HG02938 (cell line): Measurements from ENCODE around the gene SNX30.
A peak's percentile ranks its signal among the peaks of the same experiment; 100 is the strongest.

Experiments
- ATAC-seq: cut with Tn5 transposase; IDR thresholded peaks from one replicate; pipeline ENCODE4 v1.9.1; 2021; ENCODE audit warnings: mild to moderate bottlenecking, moderate library complexity; ENCODE audit not compliant: unreplicated experiment

Gene SNX30

GRCh38 chr9:112853882-112854585 is 103.5 kb downstream of the SNX30 start:
- ATAC-seq = no peak

DNA sequence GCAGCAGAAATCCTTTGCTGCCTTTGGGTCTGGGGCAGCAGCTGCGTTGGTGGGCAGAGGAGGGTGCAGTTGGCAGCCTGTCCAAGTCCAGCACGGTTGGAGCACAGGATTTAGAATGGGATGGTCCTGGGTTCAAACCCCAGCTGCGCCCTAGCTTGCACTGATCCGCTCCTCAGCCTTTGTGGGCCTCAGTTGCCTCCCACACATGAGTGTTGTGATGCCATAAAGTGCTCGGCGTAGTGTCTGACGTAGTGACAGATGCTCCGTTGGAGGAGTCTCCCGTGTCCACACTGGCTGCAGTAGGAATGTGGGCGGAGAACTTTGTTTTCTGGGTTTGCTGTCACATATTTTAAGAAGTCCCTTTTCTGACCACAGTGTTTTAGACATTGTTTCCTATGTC is 104.1 kb downstream of the SNX30 start:
- no peak for ATAC-seq

DNA sequence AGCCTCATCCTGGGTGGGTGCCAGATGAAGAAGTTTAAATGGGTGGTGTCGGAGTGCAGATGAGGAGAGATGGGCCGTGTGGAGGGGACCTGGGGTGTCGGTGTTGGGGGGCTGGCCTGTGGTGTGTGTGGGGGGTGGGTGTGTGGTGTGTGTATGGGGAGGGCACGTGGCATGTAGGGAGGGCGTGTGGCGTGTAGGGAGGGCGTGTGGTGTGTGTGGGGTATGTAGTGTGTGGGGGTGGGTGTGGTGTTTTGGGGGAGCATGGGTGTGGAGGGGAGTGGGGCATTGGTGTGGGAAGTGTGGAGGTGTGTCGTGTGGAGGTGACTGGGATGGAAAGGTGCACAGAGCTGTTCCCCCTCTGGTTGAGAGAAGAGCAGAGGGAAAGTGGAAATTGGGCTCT is 105.6 kb downstream of the SNX30 start:
- ATAC-seq = no peak

DNA sequence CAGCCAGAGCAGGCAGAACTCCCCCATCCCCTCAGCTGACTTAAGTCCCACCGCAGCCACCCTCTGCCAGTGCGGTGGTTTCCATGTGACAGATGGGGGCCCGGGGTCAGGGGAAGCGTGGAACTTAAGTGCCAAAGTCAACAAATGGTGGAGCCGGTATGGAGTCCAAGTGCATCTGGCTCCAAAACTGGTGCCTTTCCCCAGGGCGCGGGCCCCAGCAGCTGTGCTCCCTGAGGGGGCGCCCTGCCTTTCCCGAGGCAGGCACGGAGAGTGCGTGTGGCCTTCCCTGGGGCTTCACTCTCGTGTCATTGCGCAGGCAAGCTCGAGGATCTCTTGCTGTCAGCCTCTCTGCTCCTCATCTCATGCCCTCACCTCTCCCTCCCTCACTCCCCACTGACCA is 106.3 kb downstream of the SNX30 start:
- no peak for ATAC-seq

DNA sequence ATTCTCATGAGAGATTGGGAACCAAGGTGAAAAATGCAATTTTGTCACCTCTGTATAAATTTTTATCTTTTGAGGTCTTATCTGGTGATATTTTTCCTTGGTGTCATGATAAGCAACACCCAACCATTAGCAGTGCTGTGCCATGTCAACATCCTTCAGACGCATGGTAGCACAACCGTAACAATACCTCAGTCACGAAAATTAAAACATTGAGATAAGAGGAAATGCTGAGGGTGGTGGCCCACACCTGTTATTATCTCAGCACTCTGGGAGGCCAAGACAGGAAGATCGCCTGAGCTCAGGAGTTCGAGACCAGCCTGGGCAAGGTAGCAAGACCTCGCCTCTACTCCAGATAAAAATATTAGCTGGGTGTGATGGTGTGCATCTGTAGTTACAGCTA is 107.4 kb downstream of the SNX30 start:
- no peak for ATAC-seq

DNA sequence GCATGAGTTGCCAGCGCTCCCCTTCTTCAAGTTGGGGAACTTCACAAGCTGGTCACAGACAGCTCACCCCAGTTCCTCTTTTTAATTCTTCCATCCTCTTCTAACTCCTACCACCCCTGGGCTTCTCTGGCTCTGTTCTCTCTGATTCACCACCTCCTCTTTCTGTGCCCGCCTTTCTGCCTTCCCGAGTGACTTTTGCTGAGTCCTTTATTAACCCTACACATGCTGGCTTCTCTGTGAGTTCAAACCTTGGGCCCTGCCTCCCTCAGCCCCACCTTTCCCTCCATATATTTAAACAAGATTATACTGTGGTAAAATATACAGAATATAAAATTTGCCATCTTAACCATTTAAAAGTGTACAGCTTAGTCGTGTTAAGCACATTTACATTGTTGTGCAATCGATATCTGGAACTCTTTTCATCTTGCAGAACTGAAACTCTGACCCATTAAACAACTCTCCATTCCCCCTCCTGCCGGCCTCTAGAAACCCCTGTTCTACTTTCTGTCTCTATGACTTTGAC is 108.1 kb downstream of the SNX30 start:
- peak; percentile 72 for ATAC-seq

- ATAC-seq = no peak
These were observed 109.9 kb downstream of the SNX30 start for GRCh38 chr9:112860451-112860850.

GRCh38 chr9:112861155-112861554 is 110.6 kb downstream of the SNX30 start:
- no peak for ATAC-seq

GRCh38 chr9:112861638-112862555 is 111.3 kb downstream of the SNX30 start:
- ATAC-seq = no peak

GRCh38 chr9:112863214-112863613 is 112.7 kb downstream of the SNX30 start:
- ATAC-seq = no peak

DNA sequence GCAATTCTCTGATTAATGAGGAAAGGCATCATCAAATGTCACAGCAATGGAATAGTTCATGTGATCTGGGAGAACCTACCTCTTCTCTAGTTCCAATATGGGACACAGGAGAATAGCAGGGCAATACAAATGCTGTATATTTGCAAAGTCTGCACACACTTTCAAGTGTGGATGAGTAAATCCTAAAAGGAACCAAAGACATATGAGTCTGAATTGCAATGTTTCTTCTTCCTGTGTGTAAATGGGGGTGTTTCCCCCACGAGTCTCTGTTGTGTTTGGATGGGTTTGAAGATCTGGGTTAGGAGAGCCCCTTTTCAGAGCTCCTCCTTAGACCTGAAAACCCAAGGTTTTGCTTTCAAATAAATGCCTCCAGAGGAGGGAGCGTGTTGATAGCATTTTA is 113.2 kb downstream of the SNX30 start:
- no peak for ATAC-seq

- ATAC-seq = no peak
These were observed 113.8 kb downstream of the SNX30 start for GRCh38 chr9:112864403-112864802.

DNA sequence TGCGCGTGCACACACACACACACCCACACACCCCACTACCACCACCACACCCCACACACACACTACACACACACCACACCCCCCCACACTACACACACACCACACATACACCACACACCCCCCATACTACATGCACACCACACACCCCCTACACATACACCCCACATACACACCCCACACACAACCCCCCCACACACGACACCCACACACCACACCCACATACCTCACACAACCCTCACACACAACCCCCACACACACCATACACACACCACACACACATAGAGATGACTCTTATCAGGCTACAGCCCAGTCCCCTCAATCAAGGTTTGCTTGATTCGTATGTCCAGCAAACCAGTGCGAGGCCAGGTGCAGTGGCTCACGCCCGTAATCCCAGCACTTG is 114.4 kb downstream of the SNX30 start:
- no peak for ATAC-seq

DNA sequence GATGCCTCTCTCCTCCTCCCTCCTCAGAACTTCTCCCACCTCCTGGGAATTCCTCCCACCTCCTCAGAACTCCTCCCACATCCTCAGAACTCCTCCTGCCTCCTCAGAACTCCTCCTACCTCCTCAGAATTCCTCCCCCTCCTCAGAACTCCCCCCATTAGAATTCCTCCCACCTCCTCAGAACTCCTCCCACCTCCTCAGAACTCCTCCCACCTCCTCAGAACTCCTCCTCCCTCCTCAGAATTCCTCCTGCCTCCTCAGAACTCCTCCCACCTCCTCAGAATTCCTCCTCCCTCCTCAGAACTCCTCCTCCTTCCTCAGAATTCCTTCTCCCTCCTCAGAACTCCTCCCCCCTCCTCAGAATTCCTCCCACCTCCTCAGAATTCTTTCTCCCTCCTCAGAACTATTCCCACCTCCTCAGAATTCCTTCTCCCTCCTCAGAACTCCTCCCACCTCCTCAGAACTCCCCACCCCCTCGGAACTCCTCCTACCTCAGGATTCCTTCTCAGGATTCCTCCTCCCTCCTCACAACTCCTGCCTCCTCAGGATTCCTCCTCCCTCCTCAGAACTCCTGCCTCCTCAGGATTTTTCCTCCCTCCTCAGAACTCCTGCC is 116.2 kb downstream of the SNX30 start:
- ATAC-seq = no peak

GRCh38 chr9:112867275-112867991 is 116.9 kb downstream of the SNX30 start:
- no peak for ATAC-seq

GRCh38 chr9:112868461-112868860 is 117.9 kb downstream of the SNX30 start:
- no peak for ATAC-seq

GRCh38 chr9:112869041-112869529 is 118.5 kb downstream of the SNX30 start:
- ATAC-seq = no peak

DNA sequence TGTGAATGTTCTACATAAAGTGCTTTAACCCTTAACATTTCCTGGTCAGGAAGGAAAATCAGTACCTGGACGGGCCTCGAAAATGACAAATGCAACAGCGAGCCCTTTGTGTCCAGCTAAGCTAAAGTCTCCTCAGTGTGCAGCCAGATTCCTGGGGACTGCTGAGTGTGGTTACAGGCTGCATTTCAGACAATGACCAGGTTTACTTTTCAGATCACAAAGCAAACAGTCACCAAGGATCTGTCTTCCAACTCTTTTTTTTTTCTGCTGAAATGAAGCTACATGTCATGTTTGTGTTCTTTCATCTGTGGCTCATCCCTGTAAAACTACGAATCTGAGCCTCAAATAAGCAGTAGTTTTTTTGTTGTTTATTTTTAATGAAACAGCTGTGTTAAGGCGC is 119.4 kb downstream of the SNX30 start:
- no peak for ATAC-seq

DNA sequence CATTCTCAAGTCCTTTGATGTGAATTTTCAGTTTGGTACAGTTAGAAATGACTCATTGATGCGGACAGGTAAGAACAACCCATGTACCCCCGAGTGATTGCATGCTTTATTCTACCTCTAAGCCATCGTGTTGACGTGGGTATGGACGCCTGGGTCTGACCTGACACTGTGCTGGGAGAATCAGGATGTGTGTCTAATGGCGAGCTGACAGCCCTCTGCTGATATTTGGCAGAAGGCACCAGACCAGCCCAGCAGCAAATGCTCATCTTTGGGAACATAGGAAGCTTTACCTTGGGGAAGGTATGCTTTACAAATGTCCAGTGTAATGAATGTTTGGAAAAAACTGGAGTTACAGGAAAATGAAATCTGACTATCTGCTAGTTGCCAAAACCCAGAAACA is 120.0 kb downstream of the SNX30 start:
- ATAC-seq = no peak

- no peak for ATAC-seq
These were observed 121.5 kb downstream of the SNX30 start for GRCh38 chr9:112872019-112872418.
